Upper lobe of left lung (tissue), 4 donors: ENCODE measurements around the gene CDH13.

Experiments used
- CTCF ChIP-seq, 6 experiments: fragments of 450-650 bp in 4 of 6; fragments of 200-600 bp in 2 of 6; sonication (generic) in 2 of 6; IDR thresholded peaks; one replicate each; pipeline ENCODE4 v1.5.1; 2016 to 2019; ENCODE audit warnings: antibody characterized with exemption in 6 of 6
- POLR2A ChIP-seq, 4 donors: fragments of 450-650 bp; IDR thresholded peaks; one replicate each; pipeline ENCODE4 v1.5.1; 2016 to 2017; ENCODE audit warnings: antibody characterized with exemption in 4 of 4, mild to moderate bottlenecking in 2 of 4
- POLR2AphosphoS5 ChIP-seq, 2 donors: sonication (generic); formaldehyde crosslinking; IDR thresholded peaks; one replicate each; pipeline ENCODE4 v1.5.1; 2017; ENCODE audit warnings: antibody characterized with exemption in 2 of 2

DNA sequence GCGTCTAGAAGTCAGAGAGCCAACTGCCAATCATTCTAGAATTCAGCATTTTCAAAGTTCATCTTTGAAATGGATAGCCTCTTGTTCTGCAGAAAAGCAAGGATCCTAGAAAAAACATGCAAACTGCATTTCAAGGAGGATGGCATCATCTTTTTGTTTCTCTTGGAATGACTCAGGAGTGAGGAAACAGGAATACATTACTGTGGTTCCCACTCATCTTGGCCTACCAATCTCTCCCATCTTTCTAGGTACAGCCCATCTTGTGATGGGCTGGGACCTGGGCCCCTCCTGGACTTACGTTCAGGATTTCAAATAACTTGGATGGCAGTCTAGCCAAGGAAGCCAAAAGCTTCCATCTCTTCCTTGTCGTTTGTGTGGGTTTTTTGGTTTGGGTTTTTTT lies 363.4 kb downstream of the CDH13 start:
- TF ChIP-seq POLR2A (IDR thresholded peaks at IDR 0.05) (no peak), CTCF (IDR thresholded peaks at IDR 0.05) (no peak), POLR2AphosphoS5 (IDR thresholded peaks at IDR 0.05) (no peak)
